ENCODE data around the gene TMEM63C.

Gene TMEM63C

DNA sequence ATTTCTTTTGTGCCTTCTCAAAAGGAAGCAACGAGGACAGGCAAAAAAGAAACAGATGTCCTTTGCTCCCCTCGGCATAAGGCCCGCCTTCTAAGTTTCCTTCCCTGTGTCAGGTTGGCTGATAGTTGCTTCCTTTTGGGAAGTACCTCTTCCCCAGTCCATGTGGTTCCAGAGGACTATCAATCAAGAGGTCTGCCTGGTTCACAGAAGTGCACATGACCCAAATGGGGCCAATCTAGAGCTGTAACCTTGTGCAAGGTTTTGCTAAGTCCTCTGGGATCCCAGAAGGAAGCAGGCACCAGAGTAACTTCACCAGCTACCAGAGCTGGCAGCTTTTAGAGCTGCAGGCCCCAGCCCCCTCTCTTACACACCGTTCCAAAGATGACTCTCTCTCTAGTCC lies 42.6 kb downstream of the TMEM63C start:
- DNase-seq, result no peak

DNA sequence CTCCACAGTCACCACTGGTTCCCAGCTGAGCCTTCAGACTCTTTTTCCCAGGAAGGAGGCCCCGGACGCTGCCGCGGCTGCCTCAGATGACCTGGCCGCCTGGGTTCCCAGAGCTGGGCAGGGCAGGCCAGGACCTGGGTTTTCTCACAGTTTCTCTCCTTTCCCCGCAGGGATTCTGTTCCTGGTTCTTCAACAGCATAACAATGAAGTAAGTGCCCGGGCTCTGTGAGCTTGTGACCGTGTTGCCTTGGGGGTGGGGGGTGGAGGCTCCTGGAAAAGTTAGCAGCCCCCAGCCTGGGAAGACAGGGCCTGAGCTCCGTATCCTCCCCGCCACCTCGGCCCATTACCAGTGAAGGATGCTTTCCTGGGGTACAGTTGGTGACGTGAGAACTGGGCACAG lies 43.7 kb downstream of the TMEM63C start:
- DNase-seq, result no peak

DNA sequence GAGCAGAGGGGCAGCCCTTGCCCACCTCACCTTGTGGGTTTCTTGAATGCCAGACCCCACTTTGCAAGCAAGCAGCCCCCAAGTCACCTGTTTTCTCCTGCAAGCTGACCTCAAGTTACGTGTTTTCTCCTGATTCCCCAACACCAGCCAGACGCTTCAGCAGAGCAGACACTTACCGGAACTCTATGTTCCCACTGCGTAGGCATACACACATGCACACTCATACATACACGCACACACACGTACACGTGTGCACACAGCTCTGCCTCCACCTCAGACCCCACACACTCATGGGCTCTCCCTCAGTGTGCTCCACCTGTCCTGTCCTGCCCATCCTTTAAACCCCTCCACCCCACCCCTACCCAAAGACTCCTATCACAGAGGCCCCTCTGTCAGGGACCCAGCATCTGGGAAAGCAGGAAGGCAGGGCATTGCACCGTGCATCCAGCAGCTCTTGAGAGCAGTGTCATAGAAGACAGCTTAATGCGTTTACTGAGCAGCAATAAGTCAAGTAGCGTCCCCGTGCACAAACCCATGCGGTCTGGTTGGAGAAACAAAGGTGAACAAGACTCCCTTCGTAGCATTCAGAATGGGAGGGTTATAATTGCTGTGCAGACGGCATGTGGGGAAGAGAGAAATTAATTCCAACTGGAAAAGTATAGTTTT lies 44.4 kb downstream of the TMEM63C start:
- no peak for DNase-seq

DNA sequence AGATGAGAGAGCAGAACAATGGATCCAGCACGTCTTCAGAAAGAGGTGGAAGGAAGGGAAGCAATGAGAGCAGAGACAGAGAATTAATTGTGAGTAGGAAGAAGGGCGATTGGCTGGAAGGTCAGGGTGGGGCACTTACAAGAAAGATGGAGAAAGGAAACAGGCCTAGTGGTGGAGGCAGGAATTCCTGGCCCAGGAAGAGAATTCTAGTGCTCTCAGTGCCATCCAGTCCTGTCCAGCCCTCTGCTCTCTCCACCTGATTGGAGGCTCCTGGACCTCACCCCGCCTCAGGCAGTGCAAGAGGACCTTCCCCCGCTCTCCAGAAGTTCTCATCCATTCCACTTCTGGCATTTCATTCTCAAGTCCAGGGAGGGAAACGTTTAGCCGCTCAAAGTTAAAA lies 46.5 kb downstream of the TMEM63C start:
- DNase-seq, result no peak

DNA sequence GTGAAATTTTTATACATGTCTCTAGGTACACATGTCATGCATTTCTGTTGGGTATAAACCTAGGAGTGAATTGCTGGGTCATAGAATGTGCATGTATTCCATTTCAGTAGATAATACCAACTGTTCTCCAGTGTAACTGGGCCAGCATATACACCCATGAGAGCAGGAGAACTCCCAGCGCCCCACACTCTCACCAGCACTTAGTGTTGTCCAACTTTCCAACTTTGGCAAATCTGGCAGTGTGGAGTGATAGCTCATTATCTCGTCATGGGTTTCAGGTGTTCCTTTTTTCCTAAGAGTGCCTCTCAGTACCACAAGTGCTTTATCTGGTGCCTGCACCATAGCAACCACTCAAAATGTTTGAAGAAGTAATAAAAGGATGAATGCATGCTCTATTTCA lies 49.3 kb downstream of the TMEM63C start:
- no peak for DNase-seq

DNA sequence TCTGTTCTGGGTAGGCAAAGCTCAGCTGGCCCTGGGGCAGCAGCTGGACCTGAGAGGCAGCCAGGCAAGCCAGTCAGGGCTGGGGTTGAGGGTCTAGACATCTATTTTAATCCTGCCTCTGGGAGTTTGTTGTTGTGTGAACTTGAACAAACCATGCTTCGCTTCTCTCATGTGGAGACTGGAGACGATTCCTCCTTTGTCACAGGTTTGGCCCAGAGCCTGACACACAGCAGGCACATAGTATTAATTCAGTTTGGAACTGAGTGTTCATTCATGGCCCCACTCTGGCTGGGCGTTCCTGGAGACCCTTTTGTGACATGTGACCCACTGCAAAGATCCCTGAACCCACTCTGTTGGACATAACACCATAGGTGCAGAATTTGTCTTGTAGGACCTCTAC lies 50.1 kb downstream of the TMEM63C start:
- no peak for DNase-seq

DNA sequence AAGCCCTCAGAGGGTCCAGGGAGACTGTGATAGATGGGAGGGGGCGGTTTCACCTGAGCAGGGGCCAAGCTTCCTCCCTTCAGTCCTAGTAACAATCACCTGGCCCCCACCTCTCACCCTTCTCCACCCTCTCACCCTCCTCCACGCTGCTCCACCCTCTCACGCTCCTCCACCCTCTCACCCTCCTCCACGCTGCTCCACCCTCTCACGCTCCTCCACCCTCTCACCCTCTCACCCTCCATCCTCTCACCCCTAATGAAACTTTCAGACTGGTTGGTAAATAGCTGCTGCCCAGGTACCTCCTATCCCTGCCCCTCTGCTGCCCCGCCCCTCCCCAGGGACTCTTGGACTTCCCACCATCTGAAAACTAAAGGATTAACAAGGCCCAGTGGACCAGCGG lies 55.2 kb downstream of the TMEM63C start:
- no peak for DNase-seq

DNA sequence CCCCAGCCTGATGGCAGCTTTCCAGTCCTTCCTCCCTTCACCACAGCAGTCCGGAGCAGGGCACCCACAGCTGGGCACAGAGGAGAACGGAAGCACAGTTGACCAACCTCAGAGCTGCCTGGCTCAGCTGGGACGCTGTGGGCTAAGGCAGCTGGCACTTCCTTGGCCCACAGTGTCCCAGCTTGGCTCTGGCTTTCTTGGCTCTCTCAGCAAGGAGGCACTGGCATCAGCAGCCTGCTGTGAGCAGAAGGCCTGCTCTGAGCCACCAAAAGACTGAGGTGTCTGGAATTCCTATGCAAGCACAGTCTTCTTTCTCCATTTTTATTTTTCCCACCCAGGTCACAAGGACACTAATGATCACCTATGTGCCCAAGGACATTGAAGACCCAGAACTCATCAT lies 56.8 kb downstream of the TMEM63C start:
- no peak for DNase-seq

DNA sequence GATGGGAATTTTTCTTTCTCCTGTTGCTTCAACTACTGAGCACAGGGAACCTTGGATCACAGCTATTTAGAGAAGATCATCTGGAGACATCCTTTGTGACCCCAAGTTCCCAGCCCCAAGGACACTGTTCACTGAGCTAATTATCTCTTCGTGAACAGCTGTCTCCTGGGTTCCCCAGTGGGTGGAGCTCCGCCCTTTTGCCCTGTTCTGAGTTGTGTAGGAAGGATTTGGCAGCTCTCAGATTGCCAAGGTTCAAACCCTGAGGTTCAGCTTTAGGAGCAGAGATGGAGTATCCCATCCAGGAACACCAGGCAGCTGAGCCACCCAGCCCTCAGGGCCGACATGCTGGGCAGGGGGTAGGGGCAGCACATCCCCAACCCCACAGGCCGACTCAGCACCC lies 57.4 kb downstream of the TMEM63C start:
- DNase-seq, result no peak

DNA sequence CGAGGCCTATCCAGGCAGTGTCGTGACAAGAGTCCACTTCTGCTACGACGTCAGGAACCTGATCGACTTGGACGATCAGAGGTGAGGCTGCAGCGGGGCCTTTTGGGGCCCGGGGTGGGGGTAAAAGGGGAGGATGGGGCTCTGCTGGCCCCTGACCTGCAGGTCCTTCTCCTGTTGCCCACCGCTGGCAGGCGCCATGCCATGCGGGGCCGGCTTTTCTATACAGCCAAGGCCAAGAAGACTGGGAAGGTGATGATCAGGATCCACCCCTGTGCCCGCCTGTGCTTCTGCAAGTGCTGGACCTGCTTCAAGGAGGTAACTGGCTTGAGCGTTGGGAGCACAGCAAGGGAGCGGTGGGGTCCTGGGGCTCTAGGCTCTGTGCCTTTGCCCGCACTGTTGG lies 57.8 kb downstream of the TMEM63C start:
- DNase-seq, result no peak

DNA sequence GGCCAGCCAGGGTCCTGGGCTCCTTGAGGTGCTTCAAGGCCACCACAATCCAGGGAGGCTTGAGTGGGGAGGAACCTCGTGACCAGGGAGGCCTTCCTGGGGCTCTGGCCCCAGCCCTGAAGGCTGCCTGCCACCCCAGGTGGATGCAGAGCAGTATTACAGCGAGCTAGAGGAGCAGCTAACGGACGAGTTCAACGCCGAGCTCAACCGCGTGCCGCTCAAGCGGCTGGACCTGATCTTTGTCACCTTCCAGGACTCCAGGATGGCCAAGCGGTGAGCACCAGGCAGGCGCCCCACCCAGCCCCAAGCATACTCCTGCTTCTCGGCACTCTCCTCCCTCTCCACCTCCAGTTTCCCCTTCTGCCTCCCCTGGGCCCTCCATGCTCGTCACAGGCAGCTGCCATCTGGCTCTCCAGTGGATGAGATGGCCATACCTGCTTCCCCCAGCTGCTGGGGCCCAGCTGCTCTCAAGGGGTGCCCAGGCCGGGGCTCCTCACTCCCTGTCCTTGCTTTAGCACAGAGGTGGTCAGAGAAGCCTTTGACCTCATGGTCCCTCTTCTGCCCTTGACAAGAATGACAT lies 58.8 kb downstream of the TMEM63C start:
- DNase-seq, result no peak

DNA sequence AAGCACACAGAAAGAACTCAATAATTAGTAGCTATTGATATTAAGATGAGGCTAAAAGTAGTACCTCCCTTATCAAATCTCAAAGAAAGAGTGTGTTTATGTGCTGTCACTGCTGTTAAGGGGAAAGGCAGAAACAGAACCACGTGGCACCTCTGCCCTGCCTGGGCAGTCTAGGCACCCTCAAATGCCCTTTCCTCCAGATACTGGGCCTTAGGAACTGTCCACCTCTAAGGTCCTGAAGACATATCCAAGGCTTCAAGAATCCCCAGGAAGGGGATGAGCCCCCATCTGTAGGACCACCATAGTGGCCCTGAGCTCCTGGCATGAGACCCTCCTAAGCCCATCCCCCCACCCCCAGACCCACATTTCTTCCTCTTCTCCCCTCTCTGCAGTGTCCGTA lies 60.4 kb downstream of the TMEM63C start:
- DNase-seq, result no peak

DNA sequence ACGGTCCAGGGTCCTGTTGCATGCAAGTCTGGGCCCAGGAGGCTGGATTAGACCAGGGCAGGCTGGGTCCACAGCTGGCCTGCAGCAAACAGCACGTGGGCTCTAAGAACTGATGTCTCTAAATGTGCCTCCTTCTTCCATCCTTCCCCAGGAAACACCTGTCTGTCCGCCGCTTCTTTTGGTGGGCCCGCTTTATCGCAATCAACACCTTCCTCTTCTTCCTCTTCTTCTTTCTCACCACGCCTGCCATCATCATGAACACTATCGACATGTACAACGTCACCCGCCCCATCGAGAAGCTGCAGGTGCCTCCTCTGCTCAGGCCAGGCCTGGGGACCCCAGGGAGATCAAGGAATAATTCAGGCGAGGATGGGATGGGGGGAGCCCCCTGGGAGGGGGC lies 61.2 kb downstream of the TMEM63C start:
- DNase-seq, result no peak

DNA sequence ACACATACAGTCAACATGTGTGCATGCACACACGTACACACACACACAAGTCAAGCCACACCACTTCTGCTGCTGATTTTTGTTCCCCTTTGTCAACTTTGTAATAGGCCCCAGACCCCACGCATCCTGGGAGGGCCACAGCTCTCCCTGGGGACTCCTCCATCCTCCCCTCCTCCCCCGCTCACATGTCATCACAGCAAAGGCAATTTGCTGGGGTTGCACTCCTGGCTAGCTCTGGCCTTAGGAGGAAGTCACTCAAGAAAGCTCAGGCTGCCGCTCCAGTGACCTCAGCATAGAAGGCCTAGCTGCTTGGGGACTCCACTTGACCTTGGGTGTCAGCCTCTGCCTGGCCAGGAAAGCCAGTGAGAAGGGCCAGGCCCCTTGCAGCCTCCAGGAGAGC lies 62.3 kb downstream of the TMEM63C start:
- DNase-seq, result no peak

DNA sequence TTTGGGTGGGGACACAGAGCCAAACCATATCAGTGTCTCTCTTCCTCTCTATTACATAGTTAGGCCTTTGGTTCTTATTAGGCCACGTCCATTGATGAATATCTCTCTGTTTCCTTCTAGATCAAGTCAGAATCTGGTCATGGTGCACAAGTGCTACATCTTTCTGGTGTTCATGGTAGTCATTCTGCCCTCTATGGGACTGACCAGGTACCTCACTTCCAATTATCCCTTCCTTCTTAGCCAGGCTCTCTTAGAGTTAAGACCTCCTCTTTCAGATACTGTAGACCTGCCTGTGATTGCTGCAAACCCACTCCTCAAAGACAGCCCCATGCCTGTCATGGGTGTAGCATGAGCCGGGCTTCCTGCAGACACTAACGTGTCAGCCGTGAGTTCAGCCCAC lies 64.2 kb downstream of the TMEM63C start:
- DNase-seq, result no peak

DNA sequence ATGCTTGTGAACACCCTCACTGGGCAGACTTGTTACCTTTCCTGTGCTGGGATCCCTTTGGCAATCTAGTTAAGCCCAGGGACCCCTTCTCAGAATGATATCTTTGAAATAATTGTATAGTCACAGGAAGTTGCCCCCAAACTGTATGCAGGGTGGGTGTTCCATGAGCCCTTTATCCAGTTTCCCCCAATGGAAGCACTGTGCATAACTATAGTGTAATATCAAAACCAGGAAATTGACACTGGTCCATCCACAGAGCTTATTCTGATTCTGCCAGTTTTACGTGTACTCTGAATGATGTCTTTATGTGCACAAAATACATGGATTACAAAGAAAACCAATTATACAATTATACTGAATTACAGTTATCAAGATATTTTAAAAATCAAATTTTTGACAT lies 65.2 kb downstream of the TMEM63C start:
- DNase-seq, result no peak

DNA sequence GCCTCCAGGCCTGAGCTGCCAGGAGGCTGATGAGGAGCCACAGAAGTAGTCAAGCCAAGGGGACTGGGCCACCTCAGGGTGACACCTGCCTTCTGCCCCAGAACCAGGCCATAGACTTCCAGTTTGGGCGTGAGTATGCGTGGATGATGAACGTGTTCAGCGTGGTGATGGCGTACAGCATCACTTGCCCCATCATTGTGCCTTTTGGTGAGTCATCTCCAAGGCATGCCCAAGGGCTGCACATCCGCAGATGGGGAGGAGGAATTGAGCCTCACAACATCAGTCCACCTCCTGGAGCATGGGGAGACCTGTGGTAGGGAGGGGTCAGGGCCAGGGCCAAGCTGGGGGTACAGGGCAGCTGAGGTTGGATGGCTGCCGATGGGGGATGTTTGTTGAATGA lies 67.1 kb downstream of the TMEM63C start:
- DNase-seq, result no peak

DNA sequence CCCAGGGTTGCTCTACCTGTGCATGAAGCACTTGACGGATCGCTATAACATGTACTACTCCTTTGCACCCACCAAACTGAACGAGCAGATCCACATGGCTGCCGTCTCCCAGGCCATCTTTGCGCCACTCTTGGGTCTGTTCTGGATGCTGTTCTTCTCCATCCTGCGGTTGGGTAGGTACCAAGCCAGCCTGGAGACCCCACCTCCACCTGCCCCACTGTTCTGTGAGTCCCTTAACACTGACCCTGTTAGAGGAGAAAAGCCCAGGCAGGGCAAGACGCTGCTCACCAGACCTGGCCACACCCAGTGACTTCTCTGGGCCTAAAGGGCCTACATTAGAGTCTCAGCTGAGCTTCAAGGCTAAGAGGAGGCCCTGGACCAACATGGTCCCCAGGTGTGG lies 67.7 kb downstream of the TMEM63C start:
- DNase-seq, result no peak

DNA sequence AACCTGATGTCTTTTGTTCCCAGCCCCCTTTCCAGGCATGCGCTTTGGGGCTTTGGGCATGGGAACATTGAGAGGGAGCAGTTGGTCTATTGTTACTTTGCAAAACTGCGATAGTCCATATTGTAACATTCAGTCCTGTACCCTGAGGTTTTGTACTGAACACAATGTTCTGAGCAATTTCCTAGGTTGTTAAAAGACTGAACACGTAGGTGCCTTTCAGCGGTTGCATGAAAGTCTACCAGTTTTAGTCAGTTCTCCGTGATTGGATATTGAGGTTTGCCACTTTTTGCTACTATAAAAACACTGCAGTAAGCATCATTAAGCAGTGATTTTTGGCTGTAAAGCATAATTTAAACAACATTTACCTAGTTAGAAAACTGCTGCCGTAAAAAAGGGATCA lies 69.3 kb downstream of the TMEM63C start:
- DNase-seq, result no peak

DNA sequence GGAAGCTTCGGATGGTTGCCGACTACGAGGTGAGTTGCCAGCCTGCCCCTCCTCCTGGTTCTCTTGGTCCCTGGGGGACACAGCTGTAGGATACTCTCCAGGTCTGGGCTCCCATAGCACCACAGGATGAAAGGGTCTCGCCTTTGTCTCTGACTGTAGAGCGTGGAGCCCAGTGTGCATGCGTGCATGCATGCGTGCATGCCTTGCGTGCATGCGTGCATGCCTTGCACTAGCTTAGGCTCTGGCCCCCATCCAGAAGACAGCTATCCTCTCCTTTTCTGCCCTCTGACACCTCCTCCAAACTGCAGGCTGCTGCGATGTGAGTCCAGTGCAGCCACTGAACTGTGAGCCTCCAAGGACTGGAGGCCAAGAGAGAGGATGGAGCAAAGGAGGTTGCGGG lies 70.3 kb downstream of the TMEM63C start:
- DNase-seq, result no peak

DNA sequence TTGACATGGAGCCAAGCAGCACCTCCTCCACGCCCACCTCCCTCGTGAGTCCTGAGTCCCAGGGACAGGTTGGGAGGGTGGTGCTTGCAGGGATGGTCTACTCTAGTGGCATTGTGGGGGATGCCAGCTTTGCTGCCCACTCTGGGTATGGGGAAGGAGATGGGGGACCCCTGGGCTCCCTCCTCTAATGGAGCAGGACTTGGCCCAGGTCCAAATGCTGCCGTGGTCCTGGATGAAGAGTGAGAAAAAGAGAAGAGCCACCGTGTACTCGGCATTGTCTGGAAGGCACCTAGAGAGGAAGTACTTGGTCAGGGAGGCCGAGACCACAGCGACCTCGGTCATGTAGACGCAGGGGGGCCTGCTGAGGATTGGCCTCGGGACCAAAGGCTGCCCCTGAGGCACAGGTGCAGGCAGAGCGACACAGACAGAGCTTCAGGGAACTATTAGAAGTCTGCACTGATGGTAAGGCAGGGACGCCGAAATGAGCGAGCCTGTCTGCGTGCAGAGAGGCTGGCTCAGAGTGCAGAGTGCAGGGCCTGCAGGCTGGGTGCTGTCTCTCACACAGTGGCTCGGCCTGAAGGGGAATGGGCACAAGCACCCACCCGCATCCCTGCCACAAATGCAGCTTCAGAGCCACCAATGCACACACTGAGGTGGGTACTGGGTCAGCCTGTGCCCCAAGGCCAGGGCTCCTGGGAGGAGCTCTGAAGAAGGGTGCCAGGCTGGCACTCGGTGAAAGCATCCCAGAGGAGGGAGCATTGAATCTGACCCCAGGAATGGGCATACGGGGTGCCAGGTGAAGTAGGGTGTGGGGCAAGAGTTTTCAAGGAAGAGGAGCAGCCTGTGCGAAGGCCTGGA lies 72.0 kb downstream of the TMEM63C start:
- DNase-seq, result no peak

DNA sequence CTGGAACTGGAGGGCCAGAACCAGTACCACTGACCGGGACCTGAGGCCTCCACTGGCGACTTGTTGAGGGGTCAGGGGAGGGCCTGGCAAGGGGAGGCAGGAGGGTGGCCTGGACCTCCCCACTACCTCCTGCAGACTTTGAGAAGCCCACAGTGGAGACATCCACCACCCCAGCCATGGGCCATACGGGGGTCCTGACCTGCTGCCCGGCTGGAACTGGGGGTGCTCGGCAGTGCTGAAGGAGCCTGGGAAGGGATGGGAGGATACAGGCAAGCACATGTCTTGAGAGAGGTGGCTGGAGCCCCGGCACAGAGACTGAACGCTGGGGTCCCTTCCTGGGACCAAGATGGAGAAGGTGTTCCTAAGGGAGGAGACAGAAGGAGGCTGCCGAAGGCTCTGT lies 75.1 kb downstream of the TMEM63C start:
- DNase-seq, result no peak

DNA sequence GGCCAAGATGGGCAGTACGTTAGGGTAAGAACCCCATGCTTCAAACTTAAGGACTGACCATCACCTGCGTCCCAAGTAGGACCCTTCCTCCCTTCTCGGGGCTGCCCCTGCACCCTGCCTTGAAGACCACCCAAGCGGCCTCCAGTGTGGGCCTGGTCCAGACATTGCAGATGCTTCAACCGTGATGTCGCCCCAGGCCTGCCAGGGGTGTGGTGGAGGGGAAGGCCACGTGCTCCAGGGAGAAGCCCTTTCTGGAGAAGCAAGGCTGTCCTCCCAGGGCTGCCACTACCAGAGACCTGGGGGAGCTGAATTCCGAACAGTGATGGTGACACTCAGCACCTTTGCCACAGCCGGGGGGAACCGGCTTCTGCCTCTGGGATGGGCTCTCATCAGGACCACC lies 76.1 kb downstream of the TMEM63C start:
- DNase-seq, result no peak

DNA sequence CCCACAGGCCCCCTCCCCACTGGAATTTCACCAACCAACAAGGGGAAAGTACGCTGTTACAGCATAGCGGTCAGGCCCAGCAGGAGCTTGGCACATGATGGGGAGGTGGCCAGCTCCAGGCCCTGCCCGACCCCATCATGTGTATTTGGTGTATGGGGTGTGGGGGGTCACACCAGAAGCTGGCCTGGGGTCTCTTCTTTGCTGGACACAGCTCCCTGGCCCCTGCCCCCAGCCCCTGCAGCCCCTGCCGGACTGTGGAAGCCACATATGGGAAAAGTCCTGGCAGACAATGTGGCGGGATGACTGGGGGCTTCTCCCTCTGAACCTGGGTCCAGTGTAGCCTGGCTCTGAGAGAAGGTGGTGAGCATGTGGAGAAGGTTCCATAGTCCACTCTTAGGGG lies 77.0 kb downstream of the TMEM63C start:
- DNase-seq, result no peak

All from stimulated activated CD4-positive, alpha-beta T cell treated with anti-CD3 and anti-CD28 coated beads, Interleukin-2, amount 100 ng/mL, for 24 hours (primary cell).